ENCODE measurements around the gene THRA.

The THRA gene

GRCh38 chr17:40069751-40070708, 7.3 kb downstream of the THRA start:
- no peaks in the 10 kb centered on the region for H3K9me2 ChIP-seq (replicated peaks; ENCODE audit: low read depth, low read length)
- no peaks in the 10 kb centered on the region for H4K20me1 ChIP-seq (ENCODE audit: insufficient read depth, low read length, poor library complexity, severe bottlenecking)
- no peaks in the 10 kb centered on the region for H3F3A ChIP-seq (ENCODE audit: low read depth)
- H3K36me3 ChIP-seq (ENCODE audit: insufficient read depth, low read length), result no peaks in the 10 kb centered on the region; the same call in 1 of the 2 replicates
- H2AFZ ChIP-seq (ENCODE audit: low read length), result no peak overlapping the region
- peak overlapping the region; percentile 76 for H3K4me2 ChIP-seq (ENCODE audit: low read depth, low read length, poor library complexity, severe bottlenecking)
- peaks cover 26% of the 10 kb centered on the region; the same call in 1 of the 2 replicates for H3K79me2 ChIP-seq (ENCODE audit: insufficient read depth, low read length)
- no peaks in the 10 kb centered on the region for H3K9me3 ChIP-seq (ENCODE audit: insufficient read depth, low read depth, low read length)
- no peak for TF ChIP-seq EZH2phosphoT487 (IDR thresholded peaks at IDR 0.05; ENCODE audit: borderline replicate concordance)
- TF ChIP-seq CTCF (conservative IDR thresholded peaks at IDR 0.05; ENCODE audit: low read length), result peak; percentile 24; the same call in 1 of the 2 replicates
- H3K4me1 ChIP-seq (ENCODE audit: insufficient read depth, low read length, poor library complexity, severe bottlenecking), result peaks cover 63% of the 10 kb centered on the region
- peak overlapping the region; percentile 67 for H3K9ac ChIP-seq (ENCODE audit: low read depth, low read length, poor library complexity, severe bottlenecking)
- peak overlapping the region; percentile 66 for H3K4me3 ChIP-seq (ENCODE audit: low read length, poor library complexity, severe bottlenecking)
- H3K27me3 ChIP-seq (ENCODE audit: insufficient read depth, low read length, poor library complexity, severe bottlenecking), result no peaks in the 10 kb centered on the region

- Histone ChIP-seq H3K36me3 (ENCODE audit: insufficient read depth, low read length) (no peaks in the 10 kb centered on the region; the same call in 1 of the 2 replicates), H2AFZ (ENCODE audit: low read length) (no peak overlapping the region), H3K4me3 (ENCODE audit: low read length, poor library complexity, severe bottlenecking) (peak overlapping the region; percentile 66), H3K4me2 (ENCODE audit: low read depth, low read length, poor library complexity, severe bottlenecking) (peak overlapping the region; percentile 76), H3K9me3 (ENCODE audit: insufficient read depth, low read depth, low read length) (no peaks in the 10 kb centered on the region), H4K20me1 (ENCODE audit: insufficient read depth, low read length, poor library complexity, severe bottlenecking) (no peaks in the 10 kb centered on the region), H3K79me2 (ENCODE audit: insufficient read depth, low read length) (peaks cover 25% of the 10 kb centered on the region; the same call in 1 of the 2 replicates), H3K4me1 (ENCODE audit: insufficient read depth, low read length, poor library complexity, severe bottlenecking) (peaks cover 62% of the 10 kb centered on the region), H3K9ac (ENCODE audit: low read depth, low read length, poor library complexity, severe bottlenecking) (peak overlapping the region; percentile 67), H3F3A (ENCODE audit: low read depth) (no peaks in the 10 kb centered on the region), H3K9me2 (replicated peaks; ENCODE audit: low read depth, low read length) (no peaks in the 10 kb centered on the region), H3K27me3 (ENCODE audit: insufficient read depth, low read length, poor library complexity, severe bottlenecking) (no peaks in the 10 kb centered on the region)
- no peak for TF ChIP-seq CTCF (conservative IDR thresholded peaks at IDR 0.05; ENCODE audit: low read length)
- TF ChIP-seq EZH2phosphoT487 (IDR thresholded peaks at IDR 0.05; ENCODE audit: borderline replicate concordance), result no peak
Observed at GRCh38 chr17:40070709-40071312, 8.0 kb downstream of the THRA start.

GRCh38 chr17:40071313-40072039, 8.7 kb downstream of the THRA start:
- Histone ChIP-seq H3K9ac (ENCODE audit: low read depth, low read length, poor library complexity, severe bottlenecking) (peak overlapping the region; percentile 27), H3K9me2 (replicated peaks; ENCODE audit: low read depth, low read length) (no peaks in the 10 kb centered on the region), H3K79me2 (ENCODE audit: insufficient read depth, low read length) (peaks cover 25% of the 10 kb centered on the region; the same call in 1 of the 2 replicates), H3K27me3 (ENCODE audit: insufficient read depth, low read length, poor library complexity, severe bottlenecking) (no peaks in the 10 kb centered on the region), H3F3A (ENCODE audit: low read depth) (no peaks in the 10 kb centered on the region), H4K20me1 (ENCODE audit: insufficient read depth, low read length, poor library complexity, severe bottlenecking) (no peaks in the 10 kb centered on the region), H3K4me2 (ENCODE audit: low read depth, low read length, poor library complexity, severe bottlenecking) (peak overlapping the region; percentile 76), H3K4me1 (ENCODE audit: insufficient read depth, low read length, poor library complexity, severe bottlenecking) (peaks cover 61% of the 10 kb centered on the region), H3K9me3 (ENCODE audit: insufficient read depth, low read depth, low read length) (no peaks in the 10 kb centered on the region), H2AFZ (ENCODE audit: low read length) (no peak overlapping the region), H3K4me3 (ENCODE audit: low read length, poor library complexity, severe bottlenecking) (no peak overlapping the region), H3K36me3 (ENCODE audit: insufficient read depth, low read length) (no peaks in the 10 kb centered on the region; the same call in 1 of the 2 replicates)
- TF ChIP-seq EZH2phosphoT487 (IDR thresholded peaks at IDR 0.05; ENCODE audit: borderline replicate concordance) (no peak), CTCF (conservative IDR thresholded peaks at IDR 0.05; ENCODE audit: low read length) (no peak)

All from Loucy (cell line).